NB4 (cell line): ENCODE data around the gene PSMB3.

Experiments
- CTCF ChIP-seq: IDR thresholded peaks from one replicate; pipeline ENCODE4 v1.5.1; 2012; ENCODE audit warnings: low read depth, low read length
- POLR2A ChIP-seq: IDR thresholded peaks from 2 replicates; pipeline ENCODE4 v1.6.1; 2011; ENCODE audit warnings: mild to moderate bottlenecking; ENCODE audit not compliant: insufficient read length; ENCODE audit errors: extremely low read depth

- TF ChIP-seq CTCF, result no peak
- no peak for TF ChIP-seq POLR2A
These were observed 47.8 kb downstream of the PSMB3 start for GRCh38 chr17:38800237-38800760.
